K562 (cell line): ENCODE data around the gene PTPN1. TPM values are rescaled to one million over a fixed set of nuclear protein-coding genes. Genes with fewer than 3 reads are reported as not detected.

Experiments used
- ARID4B ChIP-seq: sonication (generic); formaldehyde crosslinking; IDR thresholded peaks from 2 replicates; pipeline ENCODE4 v1.8.0; 2022; ENCODE audit warnings: mild to moderate bottlenecking, missing genetic modification reagents
- E2F1 ChIP-seq: sonication (generic); formaldehyde crosslinking; IDR thresholded peaks from 2 replicates; pipeline ENCODE4 v1.8.1; 2023; ENCODE audit warnings: mild to moderate bottlenecking, missing genetic modification reagents, moderate library complexity
- HEY1 ChIP-seq: fragments of 250-450 bp; sonication (Bioruptor Pico); IDR thresholded peaks from 2 replicates; pipeline ENCODE4 v1.5.0; 2020; ENCODE audit warnings: mild to moderate bottlenecking, moderate library complexity, borderline replicate concordance
- JUND ChIP-seq, 2 experiments: IDR thresholded peaks; 2 replicates in 1 of 2; 3 replicates in 1 of 2; pipeline ENCODE4 v1.6.1; 2011; ENCODE audit warnings: borderline replicate concordance in 2 of 2, low read depth in 2 of 2, low read length in 2 of 2, improper control_type of control experiment in 1 of 2, missing biosample characterization in 1 of 2, missing genetic modification characterization in 1 of 2, missing genetic modification reagents in 1 of 2
- TEAD2 ChIP-seq: fragments of 450-650 bp; IDR thresholded peaks from 2 replicates; pipeline ENCODE4 v1.6.1; 2016; ENCODE audit warnings: missing genetic modification characterization, control low read depth, missing compliant biosample characterization
- ZNF764 ChIP-seq: fragments of 250-450 bp; sonication (Bioruptor Pico); IDR thresholded peaks from 2 replicates; pipeline ENCODE4 v1.4.0; 2020; ENCODE audit warnings: low read depth, mild to moderate bottlenecking, moderate library complexity
- polyA plus RNA-seq, 8 experiments: library from polyadenylated mRNA; depleted of rRNA in 4 of 8; stranded (reverse) in 5 of 8; unstranded in 3 of 8; fragments of >200 nt; fragmentation: Nextera tagmentation in 2 of 8; fragmentation: Illumina TruSeq in 1 of 8; extraction: Ambion mirVana in 2 of 8; extraction: Trizol in 1 of 8; gene quantifications; 2 replicates each; pipeline versions ENCODE4 v1.2.1 to v1.2.3, GENCODE V29; 2011 to 2014; ENCODE audit warnings: inconsistent platforms in 1 of 8, missing spikeins in 1 of 8
- total RNA-seq, 7 experiments: library from RNA; depleted of rRNA in 6 of 7; stranded (reverse); fragments of >200 nt in 6 of 7; fragmentation: Illumina TruSeq in 2 of 7; extraction: Trizol in 2 of 7; gene quantifications; 2 replicates each; pipeline versions ENCODE4 v1.2.1 to v1.2.3, GENCODE V29; 2011 to 2021; ENCODE audit warnings: low replicate concordance in 1 of 7
- TF ChIP-seq, protein P1 (sequence below): fragments of 450-650 bp; IDR thresholded peaks from one replicate; pipeline ENCODE4 v1.6.1; 2018; ENCODE audit warnings: mild to moderate bottlenecking, moderate library complexity; ENCODE audit not compliant: partially characterized antibody

The PTPN1 gene
- total and polyA plus RNA-seq, 9 of the 15 experiments (the other 6 are each of a cell fraction or from before 2014, with no cell fraction given): 11.0 to 85.3 (median 54.0) TPM

- TF ChIP-seq E2F1 (CRISPR knock-in tag): 0 out of 2 replicates have a peak, but pooled peaks have one; percentile 62
- TF ChIP-seq ZNF764: no peak
- TF ChIP-seq ARID4B (CRISPR knock-in tag): 0 out of 2 replicates have a peak, but pooled peaks have one; percentile 39
- TF ChIP-seq TEAD2: no peak
- TF ChIP-seq HEY1 (CRISPR knock-in tag): no peak
- TF ChIP-seq, protein P1, sequence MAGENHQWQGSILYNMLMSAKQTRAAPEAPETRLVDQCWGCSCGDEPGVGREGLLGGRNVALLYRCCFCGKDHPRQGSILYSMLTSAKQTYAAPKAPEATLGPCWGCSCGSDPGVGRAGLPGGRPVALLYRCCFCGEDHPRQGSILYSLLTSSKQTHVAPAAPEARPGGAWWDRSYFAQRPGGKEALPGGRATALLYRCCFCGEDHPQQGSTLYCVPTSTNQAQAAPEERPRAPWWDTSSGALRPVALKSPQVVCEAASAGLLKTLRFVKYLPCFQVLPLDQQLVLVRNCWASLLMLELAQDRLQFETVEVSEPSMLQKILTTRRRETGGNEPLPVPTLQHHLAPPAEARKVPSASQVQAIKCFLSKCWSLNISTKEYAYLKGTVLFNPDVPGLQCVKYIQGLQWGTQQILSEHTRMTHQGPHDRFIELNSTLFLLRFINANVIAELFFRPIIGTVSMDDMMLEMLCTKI: no peak
- TF ChIP-seq JUND (IDR thresholded peaks at IDR 0.05; ENCODE audit: borderline replicate concordance, low read depth, low read length): no peak
- TF ChIP-seq JUND (tag; IDR thresholded peaks at IDR 0.05; ENCODE audit: borderline replicate concordance, low read depth, low read length): peak; percentile 37; the same call in 1 of the 3 replicates
Observed at GRCh38 chr20:50464026-50464724, 46.0 kb upstream of the PTPN1 start (continued).
